NCI-H2171 treated with DMSO at 0.1 percent for 48 hours (cell line): ENCODE results near the gene SP110.
A peak's percentile ranks its signal among the peaks of the same experiment; 100 is the strongest.

Source experiments
- DNase-seq: peaks from one replicate; lab custom pipeline; 2025; lab: John Stamatoyannopoulos, UW

The SP110 gene

GRCh38 chr2:230219419-230220331 is at the start of gene SP110:
Gene SP110 (minus strand): TSS chr2:230219984. CDS start chr2:230216927, 3,057 bp downstream.
- no peak for DNase-seq

GRCh38 chr2:230268606-230269243 is 48.9 kb upstream of the SP110 start:
- DNase-seq = no peak

- no peak for DNase-seq
These were observed 47.8 kb upstream of the SP110 start for GRCh38 chr2:230267556-230267955.

- DNase-seq = no peak
These were observed 47.3 kb upstream of the SP110 start for GRCh38 chr2:230267059-230267458.

- no peak for DNase-seq
These were observed 46.9 kb upstream of the SP110 start for GRCh38 chr2:230266638-230267037.

GRCh38 chr2:230264945-230265344 is 45.2 kb upstream of the SP110 start:
- peak; percentile 0 for DNase-seq

GRCh38 chr2:230262246-230262645 is 42.5 kb upstream of the SP110 start:
- no peak for DNase-seq

- DNase-seq = no peak
These were observed 38.7 kb upstream of the SP110 start for GRCh38 chr2:230258483-230258882.

GRCh38 chr2:230256733-230257332 is 37.0 kb upstream of the SP110 start:
- no peak for DNase-seq

GRCh38 chr2:230254152-230254881 is 34.5 kb upstream of the SP110 start:
- DNase-seq = no peak

- DNase-seq = no peak
These were observed 30.4 kb upstream of the SP110 start for GRCh38 chr2:230250231-230250630.

GRCh38 chr2:230246206-230246605 is 26.4 kb upstream of the SP110 start:
- DNase-seq = no peak

- DNase-seq = no peak
These were observed 24.4 kb upstream of the SP110 start for GRCh38 chr2:230244211-230244610.

- DNase-seq = no peak
These were observed 15.1 kb upstream of the SP110 start for GRCh38 chr2:230234845-230235244.

GRCh38 chr2:230234122-230234722 is 14.4 kb upstream of the SP110 start:
- no peak for DNase-seq

- no peak for DNase-seq
These were observed 11.5 kb upstream of the SP110 start for GRCh38 chr2:230231251-230231650.

- no peak for DNase-seq
These were observed 10.9 kb upstream of the SP110 start for GRCh38 chr2:230230496-230231200.

- no peak for DNase-seq
These were observed 10.3 kb upstream of the SP110 start for GRCh38 chr2:230230087-230230486.

GRCh38 chr2:230227216-230227615 is 7.4 kb upstream of the SP110 start:
- no peak for DNase-seq

GRCh38 chr2:230226051-230226551 is 6.3 kb upstream of the SP110 start:
- no peak for DNase-seq

GRCh38 chr2:230225486-230225885 is 5.7 kb upstream of the SP110 start, which contains the start of gene SP140:
Gene SP140 (plus strand): TSS chr2:230225736. CDS start chr2:230225845, 109 bp downstream.
- DNase-seq = no peak
